A673 (cell line): Measurements from ENCODE around the gene IRF2BP2. TPM values are rescaled to one million over a fixed set of nuclear protein-coding genes. Genes with fewer than 3 reads are reported as not detected.

Experiments used
- BruUV-seq: library from RNA; stranded (reverse); fragments of 400-500 nt; replicated peaks from 2 replicates; lab custom pipeline; 2021; lab: Mats Ljungman, UMichigan
- CTCF ChIA-PET: fragments of 300-600 bp; sonication (Branson Sonifier 250); formaldehyde crosslinking; loops from one replicate; lab custom pipeline; 2022; ENCODE audit warnings: antibody characterized with exemption; lab: Charles Lee
- POLR2A ChIA-PET: fragments of 300-600 bp; sonication (Branson Sonifier 250); formaldehyde crosslinking; loops from one replicate; lab custom pipeline; 2022; ENCODE audit warnings: antibody characterized with exemption; ENCODE audit not compliant: low non-redundant PET; lab: Charles Lee
- DNase-seq: peaks from one replicate; pipeline ENCODE4 v3.0.0-alpha.2; 2015; ENCODE audit warnings: low spot score
- H3K27ac ChIP-seq: fragments of 200-600 bp; sonication (generic); 2 replicates; pipeline ENCODE4 v1.5.1; 2016; ENCODE audit warnings: mixed run types, low read depth, mild to moderate bottlenecking, mixed read lengths, antibody characterized with exemption, low read length; ENCODE audit not compliant: poor library complexity, severe bottlenecking
- H3K27me3 ChIP-seq: fragments of 200-600 bp; sonication (generic); replicated peaks from 2 replicates; pipeline ENCODE4 v1.6.1; 2017; ENCODE audit warnings: mixed run types, low read depth, mild to moderate bottlenecking, mixed read lengths, antibody characterized with exemption, low read length; ENCODE audit not compliant: insufficient read depth, poor library complexity
- H3K36me3 ChIP-seq: fragments of 200-600 bp; sonication (generic); 2 replicates; pipeline ENCODE4 v1.6.1; 2016; ENCODE audit warnings: mixed run types, mild to moderate bottlenecking, mixed read lengths, antibody characterized with exemption, low read length; ENCODE audit not compliant: insufficient read depth, poor library complexity, severe bottlenecking
- H3K4me1 ChIP-seq: fragments of 200-600 bp; sonication (generic); 2 replicates; pipeline ENCODE4 v1.6.1; 2017; ENCODE audit warnings: mixed run types, mild to moderate bottlenecking, mixed read lengths, antibody characterized with exemption, low read length; ENCODE audit not compliant: insufficient read depth, poor library complexity, severe bottlenecking
- H3K4me3 ChIP-seq: fragments of 200-600 bp; sonication (generic); 2 replicates; pipeline ENCODE4 v1.5.1; 2016; ENCODE audit warnings: low read depth, mixed run types, mild to moderate bottlenecking, mixed read lengths, low read length; ENCODE audit not compliant: poor library complexity, severe bottlenecking
- H3K9me3 ChIP-seq: fragments of 200-600 bp; sonication (generic); 2 replicates; pipeline ENCODE4 v1.6.1; 2016; ENCODE audit warnings: mixed run types, low read depth, mild to moderate bottlenecking, mixed read lengths, antibody characterized with exemption, low read length; ENCODE audit not compliant: poor library complexity, severe bottlenecking
- EZH2 ChIP-seq: fragments of 200-600 bp; sonication (generic); IDR thresholded peaks from 2 replicates; pipeline ENCODE4 v1.6.1; 2017; ENCODE audit warnings: borderline replicate concordance, low read depth, mild to moderate bottlenecking, mixed read lengths, antibody characterized with exemption, low read length; ENCODE audit not compliant: poor library complexity, severe bottlenecking
- intact Hi-C: fragments of 100-400 bp; cut with micrococcal nuclease; formaldehyde crosslinking; loops from one replicate; pipeline ENCODE4 v1.10.0; 2022; ENCODE audit not compliant: unreplicated experiment
- total RNA-seq: library from RNA; stranded (reverse); gene quantifications from 2 replicates; pipeline ENCODE4 v1.2.3, GENCODE V29; 2021
- TF ChIP-seq, protein P1 (sequence below): fragments of 300-800, 200-600 bp; sonication (generic); conservative IDR thresholded peaks from 2 replicates; pipeline ENCODE4 v1.5.1; 2017; ENCODE audit warnings: low read depth, mild to moderate bottlenecking, antibody characterized with exemption, low read length, moderate library complexity, mixed read lengths

IRF2BP2 gene
- total RNA-seq, 1 experiment from 2014 or later, result 43.8 TPM

DNA sequence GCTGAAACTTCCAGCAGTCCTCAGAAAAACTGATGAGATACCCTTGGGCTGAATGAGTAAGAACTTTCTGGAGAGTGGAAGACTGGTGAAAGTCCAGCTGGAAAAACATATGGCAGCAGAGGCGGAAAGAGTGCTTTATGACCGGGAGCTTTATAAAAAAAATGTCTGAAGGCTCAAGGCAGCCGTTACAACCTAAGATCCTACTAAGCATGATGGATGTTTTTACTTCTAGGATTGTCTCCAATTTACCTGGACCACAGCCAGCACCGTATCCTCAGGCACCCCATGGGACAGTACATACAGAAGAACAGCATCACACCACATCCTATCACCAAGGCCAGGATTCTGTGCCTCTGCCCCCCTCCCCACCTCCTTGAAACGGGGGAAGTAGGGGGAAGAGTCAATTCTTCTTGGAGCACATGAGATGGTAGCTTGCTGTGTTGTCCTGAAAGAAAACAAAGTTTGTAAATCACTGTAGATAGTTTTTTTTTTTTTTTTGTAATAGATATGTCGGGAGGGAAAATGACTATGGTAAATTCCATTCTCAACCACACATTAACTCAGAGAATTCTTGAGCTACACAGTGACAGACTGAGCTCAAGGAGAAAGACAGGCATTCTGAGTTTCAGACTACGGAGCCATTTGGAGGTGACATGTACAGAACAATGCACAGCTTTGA lies 11.8 kb upstream of the IRF2BP2 start:
- DNase-seq, result no peak
- POLR2A ChIA-PET, result no interaction called here
- no peak overlapping the region for H3K27ac ChIP-seq

DNA sequence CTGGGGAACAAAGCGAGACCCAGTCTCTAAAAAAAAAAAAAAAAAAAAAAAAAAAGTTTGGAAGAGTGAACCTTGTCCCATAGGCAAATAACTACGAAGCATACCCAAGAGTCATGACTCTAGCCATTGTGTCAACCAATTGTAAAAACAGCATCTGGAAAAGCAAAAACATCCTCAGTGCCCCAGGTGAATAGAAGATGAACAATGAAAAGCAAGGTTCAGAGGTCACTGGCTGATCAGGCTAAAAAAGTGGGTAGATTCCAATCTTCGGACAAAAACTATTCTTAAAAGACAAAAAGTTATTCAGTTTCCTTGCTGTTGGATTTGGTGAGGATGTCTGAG lies 11.1 kb upstream of the IRF2BP2 start:
- BruUV-seq, result no TSS peak
- POLR2A ChIA-PET, result no interaction called here
- no peaks in the 10 kb centered on the region for H3K9me3 ChIP-seq
- no peaks in the 10 kb centered on the region for H3K36me3 ChIP-seq
- H3K4me3 ChIP-seq, result no peak overlapping the region
- TF ChIP-seq, protein P1, sequence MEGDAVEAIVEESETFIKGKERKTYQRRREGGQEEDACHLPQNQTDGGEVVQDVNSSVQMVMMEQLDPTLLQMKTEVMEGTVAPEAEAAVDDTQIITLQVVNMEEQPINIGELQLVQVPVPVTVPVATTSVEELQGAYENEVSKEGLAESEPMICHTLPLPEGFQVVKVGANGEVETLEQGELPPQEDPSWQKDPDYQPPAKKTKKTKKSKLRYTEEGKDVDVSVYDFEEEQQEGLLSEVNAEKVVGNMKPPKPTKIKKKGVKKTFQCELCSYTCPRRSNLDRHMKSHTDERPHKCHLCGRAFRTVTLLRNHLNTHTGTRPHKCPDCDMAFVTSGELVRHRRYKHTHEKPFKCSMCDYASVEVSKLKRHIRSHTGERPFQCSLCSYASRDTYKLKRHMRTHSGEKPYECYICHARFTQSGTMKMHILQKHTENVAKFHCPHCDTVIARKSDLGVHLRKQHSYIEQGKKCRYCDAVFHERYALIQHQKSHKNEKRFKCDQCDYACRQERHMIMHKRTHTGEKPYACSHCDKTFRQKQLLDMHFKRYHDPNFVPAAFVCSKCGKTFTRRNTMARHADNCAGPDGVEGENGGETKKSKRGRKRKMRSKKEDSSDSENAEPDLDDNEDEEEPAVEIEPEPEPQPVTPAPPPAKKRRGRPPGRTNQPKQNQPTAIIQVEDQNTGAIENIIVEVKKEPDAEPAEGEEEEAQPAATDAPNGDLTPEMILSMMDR, result no peak
- no peak for TF ChIP-seq EZH2
- CTCF ChIA-PET, result no interaction called here
- DNase-seq, result no peak
- no peaks in the 10 kb centered on the region for H3K27me3 ChIP-seq
- H3K4me1 ChIP-seq, result peaks cover 8% of the 10 kb centered on the region
- no peak overlapping the region for H3K27ac ChIP-seq
- intact Hi-C loops, result no loop called here

More for the DNA sequence above, 11.8 kb upstream of the IRF2BP2 start:
- no peak for TF ChIP-seq EZH2
- TF ChIP-seq, protein P1, result no peak
- intact Hi-C loops, result no loop called here
- H3K4me3 ChIP-seq, result no peak overlapping the region
- peaks cover 8% of the 10 kb centered on the region for H3K4me1 ChIP-seq
- no peaks in the 10 kb centered on the region for H3K27me3 ChIP-seq
- no TSS peak for BruUV-seq
- CTCF ChIA-PET, result no interaction called here
- H3K9me3 ChIP-seq, result no peaks in the 10 kb centered on the region
- H3K36me3 ChIP-seq, result no peaks in the 10 kb centered on the region

DNA sequence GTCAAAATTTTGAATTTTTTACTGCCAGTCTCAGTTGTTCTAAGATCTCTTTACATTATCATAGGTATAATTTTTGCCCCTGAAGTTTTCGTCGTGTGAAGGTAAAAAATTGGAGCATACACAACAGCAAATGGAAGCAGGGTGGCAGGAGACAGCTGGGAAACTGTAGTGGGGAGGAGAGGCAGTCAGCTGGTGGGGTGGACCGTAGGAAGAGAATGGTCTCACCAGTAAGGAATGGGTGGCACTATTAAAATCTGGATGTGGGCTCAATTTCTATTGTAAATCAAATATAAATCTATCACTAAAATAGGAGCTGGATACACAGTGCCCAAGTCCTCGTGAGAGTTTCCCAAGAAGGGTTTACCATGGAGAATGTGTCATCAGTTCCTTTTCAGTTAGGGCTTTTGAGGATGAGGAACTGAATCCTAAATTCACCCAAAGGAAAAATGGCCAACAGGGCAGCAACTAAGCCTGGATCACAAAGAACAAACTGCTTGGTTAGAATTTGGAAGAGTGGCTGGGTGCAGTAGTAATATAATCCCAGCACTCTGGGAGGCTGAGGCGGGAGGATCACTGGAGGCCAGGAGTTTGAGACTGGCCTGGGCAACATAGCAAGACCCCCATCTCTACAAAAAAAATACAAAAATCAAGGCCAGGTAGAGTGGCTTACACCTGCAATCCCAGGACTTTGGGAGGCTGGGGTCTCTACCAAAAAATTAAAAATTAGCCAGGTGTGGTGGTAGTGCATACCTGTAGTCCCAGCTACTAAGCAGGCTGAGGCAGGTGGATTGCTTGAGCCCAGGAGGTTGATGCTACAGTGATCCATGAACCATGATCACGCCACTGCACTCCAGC lies 10.5 kb upstream of the IRF2BP2 start:
- peaks cover 8% of the 10 kb centered on the region for H3K4me1 ChIP-seq
- no peaks in the 10 kb centered on the region for H3K9me3 ChIP-seq
- no peak overlapping the region for H3K27ac ChIP-seq
- CTCF ChIA-PET, result no interaction called here
- H3K27me3 ChIP-seq, result no peaks in the 10 kb centered on the region
- DNase-seq, result no peak
- H3K4me3 ChIP-seq, result no peak overlapping the region
- BruUV-seq, result no TSS peak
- POLR2A ChIA-PET, result interaction anchor here (0.6 kb wide), 1 partner anchor 9 kb away, joined by 6 read pairs; no protein-coding TSS in a partner anchor
- H3K36me3 ChIP-seq, result no peaks in the 10 kb centered on the region
- intact Hi-C loops, result no loop called here
- TF ChIP-seq EZH2, result no peak
- TF ChIP-seq, protein P1, result no peak
